ENCODE measurements around the gene IL21R. TPM values are rescaled to one million over a fixed set of nuclear protein-coding genes. Genes with fewer than 3 reads are reported as not detected.

The IL21R gene
- total and polyA plus RNA-seq, 10 of the 15 experiments (the other 5 are each of a cell fraction or from before 2014, with no cell fraction given) = 5.3 to 138 (median 82.5) TPM

DNA sequence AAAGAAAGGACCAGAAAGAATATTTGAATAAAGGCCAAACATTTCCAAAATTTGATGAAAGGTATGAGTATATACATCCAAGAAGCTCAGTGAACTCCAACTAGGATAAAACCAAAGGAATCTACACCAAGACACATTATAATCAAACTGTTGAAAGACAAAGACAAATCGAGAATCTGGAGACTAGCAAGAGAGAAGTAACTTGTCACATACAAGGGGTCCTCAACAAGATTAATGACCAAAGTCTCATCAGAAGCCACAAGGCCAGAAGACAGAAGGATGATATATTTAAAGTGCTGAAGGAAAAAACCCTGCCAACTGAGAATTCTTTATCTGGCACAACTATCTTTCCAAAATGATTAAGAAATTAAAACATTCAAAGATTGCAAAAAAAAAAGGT lies 9.3 kb upstream of the IL21R start (continued):
- TF ChIP-seq SKIL (IDR thresholded peaks at IDR 0.05; ENCODE audit: low read depth, poor library complexity, severe bottlenecking) = no peak
- TF ChIP-seq IRF5 (IDR thresholded peaks at IDR 0.05; ENCODE audit: borderline replicate concordance) = no peak
- no peak for TF ChIP-seq PAX5 (IDR thresholded peaks at IDR 0.05; ENCODE audit: borderline replicate concordance, low read depth, low read length)
- TF ChIP-seq MEF2A (IDR thresholded peaks at IDR 0.05; ENCODE audit: insufficient read depth, low read depth, low read length) = no peak
- no peak for TF ChIP-seq CBFB (IDR thresholded peaks at IDR 0.05; ENCODE audit: low read depth)
- no peak for TF ChIP-seq BCL3 (IDR thresholded peaks at IDR 0.05; ENCODE audit: borderline replicate concordance, insufficient read depth, low read depth, low read length, poor library complexity, severe bottlenecking)
- TF ChIP-seq NBN (IDR thresholded peaks at IDR 0.05) = no peak

DNA sequence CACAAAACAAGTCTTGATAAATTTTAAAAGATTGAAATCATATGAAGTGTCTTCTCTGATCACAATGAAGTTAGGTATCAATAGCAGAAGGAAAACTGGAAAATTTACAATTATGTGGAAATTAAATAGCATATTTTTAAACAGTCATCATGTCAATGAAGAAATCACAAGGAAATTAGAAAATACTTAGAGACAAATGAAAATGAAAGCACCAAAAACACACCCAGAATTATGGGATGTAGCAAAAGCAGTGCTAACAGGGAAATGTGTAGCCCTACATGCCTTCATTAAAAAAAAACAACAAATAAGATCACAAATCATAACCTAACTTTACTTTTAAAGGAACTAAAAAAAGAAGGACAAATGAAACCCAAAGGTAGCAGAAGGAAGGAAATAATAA lies 7.5 kb upstream of the IL21R start:
- Histone ChIP-seq H3K79me2 (ENCODE audit: control insufficient read depth, insufficient read depth, low read length) (no peaks in the 10 kb centered on the region), H3K4me1 (ENCODE audit: control insufficient read depth, insufficient read depth, low read length) (peaks cover 19% of the 10 kb centered on the region), H3K36me3 (ENCODE audit: control insufficient read depth in 2 of 2, insufficient read depth in 2 of 2, low read length in 1 of 2) (no peaks in the 10 kb centered on the region), H3K9ac (ENCODE audit: control insufficient read depth, insufficient read depth, low read length) (no peak overlapping the region), H3K4me3 (no peak overlapping the region), H3K4me2 (ENCODE audit: control insufficient read depth, insufficient read depth) (no peak overlapping the region), H3K27ac (ENCODE audit: control insufficient read depth, insufficient read depth) (no peak overlapping the region), H3K27me3 (replicated peaks in 1 of 2; ENCODE audit: control insufficient read depth in 2 of 2, insufficient read depth in 2 of 2, low read length in 1 of 2) (no peaks in the 10 kb centered on the region), H4K20me1 (ENCODE audit: control insufficient read depth, insufficient read depth) (no peaks in the 10 kb centered on the region), H2AFZ (ENCODE audit: control insufficient read depth, low read depth, low read length) (no peak overlapping the region), H3K9me3 (replicated peaks; ENCODE audit: control insufficient read depth, insufficient read depth, low read length) (peaks cover 22% of the 10 kb centered on the region)
- SMC1A ChIA-PET (ENCODE audit: uncharacterized antibody, unreplicated experiment) = no interaction called here
- DNase-seq (ENCODE audit: low read depth, low spot score) (no peak), FAIRE-seq (no peak), ATAC-seq (no peak)
- TF ChIP-seq EED (IDR thresholded peaks at IDR 0.05; ENCODE audit: low read depth) (no peak), JUNB (IDR thresholded peaks at IDR 0.05) (no peak), IKZF2 (IDR thresholded peaks at IDR 0.05) (no peak), SPI1 (IDR thresholded peaks at IDR 0.05; ENCODE audit: borderline replicate concordance, insufficient read depth, low read depth, low read length) (no peak), JUND (IDR thresholded peaks at IDR 0.05; ENCODE audit: low read depth, low read length) (no peak)
- intact Hi-C loops (cut with micrococcal nuclease; ENCODE audit: unreplicated experiment) (no loop called here), in situ Hi-C loops (cut with MboI) (no loop called here)
- POLR2A ChIA-PET = no interaction called here
- BruUV-seq (replicated peaks) = no TSS peak
- RAD21 ChIA-PET (ENCODE audit: unreplicated experiment) = no interaction called here
- CTCF ChIA-PET = interaction anchor here (1.2 kb wide), 1 partner anchor 17 kb away, joined by 3 read pairs; no protein-coding TSS in a partner anchor
